ENCODE results near the gene THUMPD3.

- TF ChIP-seq CTCF (IDR thresholded peaks at IDR 0.05; ENCODE audit: insufficient read depth, low read depth, low read length): no peak
- no peak for TF ChIP-seq EZH2 (IDR thresholded peaks at IDR 0.05; ENCODE audit: insufficient read depth, low read length)
Measured at GRCh38 chr3:9351709-9352126, 11.1 kb upstream of the THUMPD3 start.

Measured in astrocyte (in vitro differentiated cells and primary cell).